NOMO-1 treated with dmso at 0.1 percent for 144 hours (cell line): ENCODE measurements around the gene PHLDA2.
"Not testable (repeated sequence)": the region's sequence is repeated elsewhere in the genome, so short reads cannot be mapped to it uniquely, and the experiment has no call there.

Experiments
- DNase-seq: peaks from one replicate; lab custom pipeline; 2025; ENCODE audit not compliant: unreplicated experiment; lab: John Stamatoyannopoulos, UW

Gene PHLDA2

DNA sequence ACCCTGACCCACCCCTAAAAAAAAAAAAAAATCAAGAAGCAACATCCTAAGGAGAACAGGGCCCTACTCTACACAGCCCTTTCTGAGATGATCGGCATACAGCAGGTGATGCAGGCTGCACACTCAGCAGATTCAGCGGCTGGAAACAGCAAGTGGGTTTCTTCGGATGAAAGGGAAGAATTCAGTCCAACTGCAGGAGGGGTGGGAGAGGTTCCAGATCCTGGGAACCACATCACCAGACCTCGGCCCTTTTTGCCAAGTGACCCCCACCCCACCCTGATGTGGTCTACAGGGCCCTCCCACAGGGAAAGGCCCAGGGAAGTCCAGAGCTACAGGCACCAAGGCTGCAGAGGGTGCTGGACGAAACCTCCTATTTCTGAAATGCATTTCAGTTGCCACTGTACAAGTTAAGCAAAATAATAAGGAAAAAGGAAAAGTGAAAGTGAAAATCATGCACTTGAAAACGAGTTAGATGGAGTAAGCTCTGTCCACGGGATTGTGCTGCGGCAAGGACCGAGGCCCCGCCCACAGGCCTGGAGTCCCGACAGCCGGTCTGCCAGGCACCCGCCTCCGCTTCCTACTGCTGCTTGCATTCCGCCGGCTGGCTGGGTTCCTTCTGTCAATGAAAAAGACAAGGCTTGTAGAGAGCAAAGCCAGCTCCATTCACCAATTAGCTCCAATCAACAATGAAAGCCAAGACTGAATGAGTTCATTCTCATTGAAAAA, 16.0 kb upstream of the PHLDA2 start:
- DNase-seq, result no peak

DNA sequence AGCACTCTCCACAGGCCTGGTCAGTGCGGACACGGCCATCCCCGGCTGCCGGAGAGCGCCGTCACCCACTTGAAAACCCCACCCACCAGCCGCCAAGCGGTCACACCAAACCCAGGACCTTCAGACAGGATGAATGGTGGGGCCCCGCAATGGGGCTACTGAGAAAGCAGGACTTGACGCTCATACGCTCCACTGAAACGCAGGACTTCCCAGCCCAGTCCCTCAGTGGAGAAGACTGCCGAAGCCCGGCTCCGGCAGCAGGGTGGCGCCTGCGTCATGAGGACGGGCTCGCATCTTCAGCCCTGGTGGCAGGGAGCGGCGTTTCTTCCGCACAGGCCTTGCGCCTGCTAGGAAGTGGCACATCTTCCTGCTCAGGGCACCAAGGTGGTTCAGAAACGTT, 15.3 kb upstream of the PHLDA2 start:
- DNase-seq, result no peak

- no peak for DNase-seq
These were observed 14.5 kb upstream of the PHLDA2 start for GRCh38 chr11:2943711-2944118.

- no peak for DNase-seq
These were observed 13.9 kb upstream of the PHLDA2 start for GRCh38 chr11:2942872-2943710.

GRCh38 chr11:2942447-2942846, 13.2 kb upstream of the PHLDA2 start:
- DNase-seq, result no peak

GRCh38 chr11:2940921-2941821, 12.0 kb upstream of the PHLDA2 start:
- no peak for DNase-seq

DNA sequence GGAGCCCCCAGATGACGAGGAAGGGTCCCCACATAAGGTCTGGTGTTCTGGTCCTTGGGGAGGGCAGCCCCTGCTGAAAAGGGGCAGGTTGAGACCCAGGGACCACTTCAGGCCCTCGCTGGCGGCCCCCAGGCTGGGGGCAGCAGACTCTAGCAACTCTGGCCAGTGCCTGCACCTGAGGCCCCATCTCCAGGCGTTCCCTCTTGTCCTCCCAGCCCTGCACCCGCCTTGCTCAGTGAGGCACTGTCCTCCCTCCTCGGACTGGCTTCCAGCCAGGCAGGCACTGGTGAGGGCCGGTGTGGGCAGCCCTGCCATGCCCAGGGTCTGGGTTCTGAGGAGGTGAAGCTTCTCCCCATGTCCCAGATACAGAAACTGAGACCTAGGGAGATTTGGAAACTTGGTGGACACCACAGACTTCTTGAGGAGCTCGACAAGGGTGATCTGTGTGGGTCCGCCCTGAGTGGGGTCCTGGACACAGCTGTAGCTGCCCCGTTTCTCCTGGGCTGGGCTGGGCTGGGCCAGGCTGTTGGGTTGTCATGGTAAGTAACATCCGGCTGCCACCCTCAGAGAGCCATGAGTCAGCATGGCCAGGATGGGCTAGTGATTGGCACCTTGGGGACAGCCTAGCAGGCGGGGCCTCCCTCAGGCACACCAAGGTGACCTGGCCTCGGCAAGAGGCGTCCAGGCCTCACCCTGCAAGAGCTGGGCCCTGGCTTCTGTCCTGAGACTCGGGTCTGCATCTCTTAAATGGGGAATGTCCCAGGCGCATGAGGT, 11.1 kb upstream of the PHLDA2 start:
- DNase-seq, result no peak

DNA sequence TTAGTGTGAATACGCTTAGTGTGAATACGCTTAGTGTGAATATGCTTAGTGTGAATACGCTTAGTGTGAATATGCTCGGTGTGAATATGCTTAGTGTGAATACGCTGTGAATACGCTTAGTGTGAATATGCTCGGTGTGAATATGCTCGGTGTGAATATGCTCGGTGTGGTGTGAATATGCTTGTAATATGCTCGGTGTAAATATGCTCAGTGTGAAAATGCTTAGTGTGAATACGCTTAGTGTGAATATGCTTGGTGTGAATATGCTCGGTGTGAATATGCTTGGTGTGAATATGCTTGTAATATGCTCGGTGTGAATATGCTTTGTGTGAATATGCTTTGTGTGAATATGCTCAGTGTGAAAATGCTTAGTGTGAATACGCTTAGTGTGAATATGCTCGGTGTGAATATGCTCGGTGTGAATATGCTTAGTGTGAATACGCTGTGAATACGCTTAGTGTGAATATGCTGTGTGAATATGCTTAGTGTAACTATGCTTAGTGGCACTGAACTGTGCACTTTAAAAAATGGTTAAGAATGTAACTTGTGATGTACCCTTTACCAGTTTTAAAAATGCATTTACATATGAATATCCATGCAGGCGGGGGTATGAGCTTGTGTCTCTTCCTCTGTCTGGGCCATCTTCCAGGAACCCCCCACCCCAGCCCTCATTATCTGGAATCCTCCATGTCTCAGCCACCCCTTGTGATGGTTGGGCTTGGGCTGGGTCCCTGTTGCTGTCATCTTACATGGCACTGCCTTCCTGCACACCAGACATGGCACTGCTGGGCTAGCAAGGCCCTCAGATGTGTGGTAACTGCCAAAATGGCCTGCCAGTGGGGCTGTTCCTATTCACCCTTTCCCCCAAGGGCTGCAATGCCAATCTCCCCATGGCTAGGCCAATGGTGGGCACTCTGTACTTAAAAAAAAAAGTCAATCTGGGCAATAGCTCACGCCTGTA, 9.5 kb upstream of the PHLDA2 start:
- not testable (repeated sequence) for DNase-seq

DNA sequence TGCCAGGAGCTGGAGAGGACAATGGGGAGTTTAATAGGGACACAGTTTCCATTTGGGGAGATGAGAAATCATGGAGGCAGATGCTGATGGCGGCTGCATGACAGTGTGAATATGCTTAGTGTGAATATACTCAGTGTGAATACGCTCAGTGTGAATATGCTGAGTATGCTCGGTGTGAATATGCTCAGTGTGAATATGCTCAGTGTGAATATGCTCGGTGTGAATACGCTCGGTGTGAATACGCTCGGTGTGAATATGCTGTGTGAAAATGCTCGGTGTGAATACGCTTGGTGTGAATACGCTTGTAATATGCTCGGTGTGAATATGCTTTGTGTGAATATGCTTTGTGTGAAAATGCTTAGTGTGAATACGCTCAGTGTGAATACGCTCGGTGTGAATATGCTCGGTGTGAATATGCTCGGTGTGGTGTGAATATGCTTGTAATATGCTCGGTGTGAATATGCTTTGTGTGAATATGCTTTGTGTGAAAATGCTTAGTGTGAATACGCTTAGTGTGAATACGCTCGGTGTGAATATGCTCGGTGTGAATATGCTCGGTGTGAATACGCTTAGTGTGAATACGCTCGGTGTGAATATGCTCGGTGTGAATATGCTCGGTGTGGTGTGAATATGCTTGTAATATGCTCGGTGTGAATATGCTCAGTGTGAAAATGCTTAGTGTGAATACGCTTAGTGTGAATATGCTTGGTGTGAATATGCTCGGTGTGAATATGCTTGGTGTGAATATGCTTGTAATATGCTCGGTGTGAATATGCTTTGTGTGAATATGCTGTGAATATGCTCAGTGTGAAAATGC, 8.6 kb upstream of the PHLDA2 start:
- not testable (repeated sequence) for DNase-seq

- no peak for DNase-seq
These were observed 5.5 kb upstream of the PHLDA2 start for GRCh38 chr11:2934611-2935239.

DNA sequence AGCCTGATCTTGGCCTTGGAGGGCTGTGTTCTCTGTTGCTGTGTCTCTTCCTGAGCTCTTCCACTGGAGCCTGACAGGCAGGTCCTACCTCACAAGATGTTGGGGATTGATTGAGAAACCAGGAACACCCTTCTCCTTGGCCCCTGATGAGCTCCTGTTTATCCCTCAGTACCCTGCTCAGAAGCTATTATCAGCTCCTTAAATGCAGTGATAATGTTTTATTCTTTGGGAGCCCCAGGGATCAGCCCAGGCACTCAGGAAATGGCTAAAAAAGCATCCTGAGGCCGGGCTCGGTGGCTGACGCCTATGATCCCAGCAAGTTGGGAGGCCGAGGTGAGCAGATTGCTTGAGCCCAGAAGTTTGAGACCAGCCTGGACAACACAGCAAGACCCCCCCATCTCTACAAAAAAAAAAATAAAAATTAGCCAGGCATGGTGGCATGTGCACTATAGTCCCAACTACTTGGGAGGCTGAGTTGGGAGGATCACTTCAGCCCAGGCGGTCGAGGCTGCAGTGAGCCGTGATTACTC, 4.9 kb upstream of the PHLDA2 start:
- DNase-seq, result no peak

DNA sequence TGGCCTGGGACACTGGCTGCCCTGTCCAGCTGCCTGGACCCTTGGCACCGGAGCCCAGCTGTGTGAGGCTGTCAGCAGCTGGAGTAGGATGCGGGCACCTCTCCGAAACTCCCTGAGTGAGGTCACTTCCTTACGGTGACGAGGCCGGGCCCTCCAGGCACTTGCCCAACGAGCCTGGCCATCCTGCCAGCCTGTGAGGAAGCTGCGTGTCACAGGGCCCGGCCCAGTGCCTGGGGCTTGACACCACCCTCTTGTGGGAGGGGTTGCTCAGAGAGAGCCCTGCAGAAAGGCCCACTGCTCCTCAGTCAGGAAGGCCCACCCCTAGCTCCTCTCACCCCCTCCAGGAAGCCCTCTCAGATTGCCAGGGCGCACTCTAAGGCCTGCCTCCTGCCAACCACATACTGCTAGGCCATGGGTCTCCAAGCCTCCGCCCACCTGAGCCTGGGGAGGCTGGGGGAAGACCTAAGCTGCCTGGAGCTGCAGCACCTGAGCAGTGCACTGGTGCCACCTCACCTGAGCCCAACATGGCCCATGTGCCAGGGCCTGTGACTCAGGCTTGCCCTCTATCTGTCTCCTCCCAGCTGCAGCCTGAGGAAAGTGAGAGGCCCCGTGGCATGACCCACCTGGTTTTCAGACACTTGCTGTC, 4.3 kb upstream of the PHLDA2 start:
- peak; percentile 92 for DNase-seq

GRCh38 chr11:2932850-2933251, 3.6 kb upstream of the PHLDA2 start:
- no peak for DNase-seq

GRCh38 chr11:2931771-2932738, 2.8 kb upstream of the PHLDA2 start:
- DNase-seq, result no peak

DNA sequence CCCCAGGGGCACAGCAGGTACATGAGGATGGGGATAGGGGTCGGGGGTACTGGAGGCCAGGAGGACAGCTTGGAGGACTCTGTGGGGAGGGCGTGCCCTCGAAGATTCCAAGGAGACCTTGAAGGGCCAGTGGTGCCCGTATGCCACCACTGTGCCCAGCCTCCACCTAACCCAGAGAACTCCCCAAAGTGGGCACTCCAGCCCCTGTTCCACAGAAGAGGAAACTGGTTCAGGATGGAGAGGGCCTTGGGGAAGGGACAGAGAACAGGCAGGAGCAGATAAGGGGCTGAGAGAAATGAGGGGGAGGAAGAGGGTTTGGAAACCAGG, 2.2 kb upstream of the PHLDA2 start:
- no peak for DNase-seq

GRCh38 chr11:2930704-2931419, 1.6 kb upstream of the PHLDA2 start:
- peak; percentile 22 for DNase-seq
